ENCODE results near the gene ELMOD3.
A peak's percentile ranks its signal among the peaks of the same experiment; 100 is the strongest.
"Not testable (repeated sequence)": the region's sequence is repeated elsewhere in the genome, so short reads cannot be mapped to it uniquely, and the experiment has no call there.

ELMOD3 gene

DNA sequence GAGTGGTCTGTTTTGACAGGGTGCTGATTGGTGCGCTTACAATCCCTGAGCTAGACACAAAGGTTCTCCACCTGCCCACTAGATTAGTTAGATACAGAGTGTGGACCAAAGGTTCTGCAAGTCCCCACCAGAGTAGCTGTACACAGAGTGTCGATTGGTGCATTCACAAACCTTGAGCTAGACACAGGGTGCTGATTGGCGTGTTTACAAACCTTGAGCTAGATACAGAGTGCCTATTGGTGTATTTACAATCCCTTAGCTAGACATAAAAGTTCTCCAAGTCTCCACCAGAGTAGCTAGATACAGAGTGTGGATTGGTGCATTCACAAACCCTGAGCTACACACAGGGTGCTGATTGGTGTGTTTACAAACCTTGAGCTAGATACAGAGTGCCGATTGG is 20.7 kb upstream of the ELMOD3 start:
- H3K9me3 ChIP-seq (replicated peaks; ENCODE audit: low read length); H3K9ac ChIP-seq (ENCODE audit: low read depth, low read length); H3K4me3 ChIP-seq (ENCODE audit: low read length); H3K4me2 ChIP-seq (ENCODE audit: low read length); H3K4me1 ChIP-seq (ENCODE audit: control insufficient read depth, insufficient read depth, low read length); H3K36me3 ChIP-seq (ENCODE audit: insufficient read depth, low read length): not testable (repeated sequence)
- peaks cover 15% of the 10 kb centered on the region for H3K27me3 ChIP-seq (ENCODE audit: control insufficient read depth, insufficient read depth, low read length)

DNA sequence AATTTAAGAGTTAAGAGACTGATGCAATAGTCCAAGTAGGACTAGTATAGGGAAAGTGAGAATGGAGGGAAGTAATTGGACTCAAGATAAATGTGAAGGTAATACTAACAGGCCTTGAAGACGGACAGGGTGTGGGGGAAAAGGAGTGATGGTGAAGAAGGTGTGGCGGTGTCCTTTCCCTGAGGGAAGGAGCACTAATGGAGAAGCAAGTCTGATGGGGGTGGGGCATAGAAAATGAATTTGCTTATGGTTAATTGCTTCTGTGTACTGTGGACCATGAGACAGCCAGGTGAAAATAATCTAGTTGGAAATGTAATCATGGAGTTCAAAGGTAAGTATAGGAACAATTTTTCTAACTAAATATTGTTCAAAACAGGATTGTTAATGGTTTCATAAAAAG is 19.6 kb upstream of the ELMOD3 start:
- Histone ChIP-seq H3K4me3 (ENCODE audit: low read length) (no peak overlapping the region), H3K4me2 (ENCODE audit: low read length) (no peak overlapping the region), H3K27me3 (ENCODE audit: control insufficient read depth, insufficient read depth, low read length) (peaks cover 15% of the 10 kb centered on the region), H3K36me3 (ENCODE audit: insufficient read depth, low read length) (no peaks in the 10 kb centered on the region), H3K4me1 (ENCODE audit: control insufficient read depth, insufficient read depth, low read length) (no peaks in the 10 kb centered on the region), H3K9me3 (replicated peaks; ENCODE audit: low read length) (no peaks in the 10 kb centered on the region), H3K9ac (ENCODE audit: low read depth, low read length) (no peak overlapping the region)

DNA sequence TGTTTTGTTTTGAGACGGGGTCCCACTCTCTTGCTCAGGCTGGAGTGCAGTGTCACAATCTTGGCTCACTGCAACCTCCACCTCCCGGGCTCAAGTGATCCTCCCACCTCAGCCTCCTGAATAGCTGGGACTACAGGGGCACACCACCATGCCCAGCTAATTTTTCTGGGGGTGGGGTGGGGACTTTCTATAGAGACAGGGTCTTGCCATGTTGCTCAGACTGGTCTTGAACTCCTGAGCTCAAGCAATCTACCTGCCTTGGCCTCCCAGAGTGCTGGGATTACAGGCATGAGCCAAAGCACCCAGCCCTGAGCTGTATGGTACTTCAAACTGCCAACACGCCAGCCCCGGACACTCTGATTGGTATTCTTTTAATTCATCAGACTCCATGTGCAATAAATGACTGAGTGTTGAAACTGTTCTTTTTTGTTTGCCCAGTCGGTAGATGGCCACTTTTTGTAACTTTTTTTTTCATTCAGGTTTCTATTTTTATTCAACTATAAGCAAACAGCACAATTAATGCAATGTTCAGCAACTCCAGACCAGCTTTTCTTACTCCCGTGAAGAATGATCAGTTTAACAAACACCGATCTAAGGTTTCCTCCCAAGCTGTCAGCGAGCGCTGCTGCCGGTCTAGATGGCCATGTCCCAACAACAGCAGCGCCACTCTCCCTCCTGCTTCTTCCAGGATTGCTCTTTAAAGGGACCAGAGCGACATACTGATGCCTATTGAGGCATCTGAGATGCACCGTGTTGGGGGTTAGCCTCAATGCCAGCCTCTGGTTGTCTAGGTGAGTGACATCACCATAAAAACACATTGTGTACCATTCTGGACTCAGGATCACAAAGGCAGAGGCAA is 14.3 kb upstream of the ELMOD3 start:
- Histone ChIP-seq H3K36me3 (ENCODE audit: insufficient read depth, low read length) (peaks cover 16% of the 10 kb centered on the region), H3K9me3 (replicated peaks; ENCODE audit: low read length) (no peaks in the 10 kb centered on the region), H3K4me1 (ENCODE audit: control insufficient read depth, insufficient read depth, low read length) (no peaks in the 10 kb centered on the region), H3K4me3 (ENCODE audit: low read length) (peak overlapping the region; percentile 26), H3K27me3 (ENCODE audit: control insufficient read depth, insufficient read depth, low read length) (peaks cover 15% of the 10 kb centered on the region), H3K9ac (ENCODE audit: low read depth, low read length) (no peak overlapping the region), H3K4me2 (ENCODE audit: low read length) (peak overlapping the region; percentile 68)

DNA sequence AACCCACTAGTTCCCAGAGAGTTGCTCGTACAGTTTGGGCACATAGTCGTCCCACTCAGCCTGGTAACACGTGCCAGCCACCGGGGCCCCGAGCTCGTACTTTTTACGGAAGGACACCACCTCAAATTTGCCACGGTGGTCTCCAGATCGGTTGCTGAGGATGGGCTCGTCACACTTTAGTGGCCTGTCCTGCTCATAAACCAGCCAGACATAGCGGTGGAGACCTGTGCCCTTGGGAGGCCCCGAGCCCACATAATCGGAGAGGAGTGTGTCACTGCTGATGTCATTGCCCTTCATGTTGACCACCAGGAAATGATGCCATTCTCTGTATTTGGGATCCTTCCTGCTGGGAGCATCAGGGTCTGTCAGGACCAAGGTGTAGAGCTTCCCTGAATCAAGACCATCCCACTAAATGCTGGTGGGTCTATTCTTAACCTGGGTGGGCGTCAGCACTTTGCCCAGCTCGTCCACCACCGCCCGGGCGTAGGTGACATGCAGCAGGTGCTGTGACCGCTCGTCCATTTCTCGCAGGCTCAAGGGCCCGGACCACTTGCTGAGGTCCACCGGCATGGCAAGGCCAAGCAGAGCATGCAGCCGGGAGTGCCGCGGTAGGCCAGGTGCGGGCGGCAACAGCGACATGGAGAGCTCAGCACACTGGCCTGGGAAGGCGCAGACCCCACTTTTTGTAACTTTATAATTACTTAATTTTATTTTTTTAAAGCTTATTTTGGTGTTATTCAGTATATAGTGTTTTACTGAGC is 13.1 kb upstream of the ELMOD3 start:
- Histone ChIP-seq H3K27me3 (ENCODE audit: control insufficient read depth, insufficient read depth, low read length) (peaks cover 15% of the 10 kb centered on the region), H3K36me3 (ENCODE audit: insufficient read depth, low read length) (peaks cover 28% of the 10 kb centered on the region), H3K9me3 (replicated peaks; ENCODE audit: low read length) (no peaks in the 10 kb centered on the region), H3K4me2 (ENCODE audit: low read length) (no peak overlapping the region), H3K4me3 (ENCODE audit: low read length) (no peak overlapping the region), H3K4me1 (ENCODE audit: control insufficient read depth, insufficient read depth, low read length) (no peaks in the 10 kb centered on the region), H3K9ac (ENCODE audit: low read depth, low read length) (no peak overlapping the region)

DNA sequence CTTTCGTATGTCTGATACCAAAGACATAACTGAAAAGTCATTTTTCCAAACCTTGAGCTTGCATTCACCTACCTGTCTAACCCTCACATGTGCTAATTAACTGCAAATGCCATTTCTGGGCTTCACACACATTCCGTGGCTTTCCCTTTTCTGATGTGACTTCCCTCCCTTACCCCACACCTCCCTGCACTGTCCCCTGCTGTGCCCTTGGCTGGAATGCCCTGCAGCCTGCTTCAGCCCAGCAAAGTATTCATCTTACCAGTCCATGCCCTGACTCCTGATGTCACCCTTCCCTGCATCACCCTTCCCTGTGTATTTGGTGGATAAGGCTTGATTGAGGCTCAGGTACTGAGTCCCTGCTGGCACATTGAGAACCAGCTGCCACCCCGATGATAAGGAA is 12.4 kb upstream of the ELMOD3 start:
- Histone ChIP-seq H3K4me2 (ENCODE audit: low read length) (no peak overlapping the region), H3K36me3 (ENCODE audit: insufficient read depth, low read length) (peaks cover 33% of the 10 kb centered on the region), H3K27me3 (ENCODE audit: control insufficient read depth, insufficient read depth, low read length) (peaks cover 15% of the 10 kb centered on the region), H3K4me3 (ENCODE audit: low read length) (no peak overlapping the region), H3K4me1 (ENCODE audit: control insufficient read depth, insufficient read depth, low read length) (no peaks in the 10 kb centered on the region), H3K9ac (ENCODE audit: low read depth, low read length) (no peak overlapping the region), H3K9me3 (replicated peaks; ENCODE audit: low read length) (no peaks in the 10 kb centered on the region)

DNA sequence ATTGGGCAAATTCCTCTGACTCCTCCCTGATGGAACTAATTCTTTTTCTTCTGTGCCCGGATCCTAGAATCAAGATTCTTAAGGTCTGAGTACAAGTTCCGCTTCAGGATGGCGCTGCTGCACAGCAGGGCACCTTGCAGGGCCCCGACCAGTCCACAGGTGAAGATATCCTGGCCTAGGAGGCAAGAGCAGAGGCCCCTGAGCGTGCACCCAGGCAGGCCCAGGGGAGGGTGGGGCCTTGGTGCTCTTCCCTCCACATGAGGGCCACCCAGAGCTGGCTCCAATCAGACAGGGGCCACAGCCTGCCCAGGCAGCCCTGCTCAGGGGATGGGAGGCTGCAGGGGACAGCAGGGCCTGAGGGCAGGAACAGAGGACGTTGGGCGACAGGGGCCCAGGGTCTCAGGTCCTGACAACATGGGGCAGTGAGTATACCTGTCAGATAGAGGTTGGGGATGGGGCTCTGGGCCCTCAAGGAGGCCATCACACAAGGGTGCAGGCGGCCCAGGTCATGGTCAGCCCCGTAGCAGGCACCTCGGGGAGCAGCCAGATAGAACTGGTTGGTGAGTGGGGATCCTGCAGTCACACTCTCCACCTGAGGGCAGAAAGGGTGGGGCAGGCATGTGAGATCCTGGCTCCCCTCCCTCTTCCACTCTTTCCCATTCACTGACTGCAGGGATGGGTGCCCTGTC is 11.2 kb upstream of the ELMOD3 start:
- not testable (repeated sequence) for H3K4me2 ChIP-seq (ENCODE audit: low read length); H3K27me3 ChIP-seq (ENCODE audit: control insufficient read depth, insufficient read depth, low read length); H3K4me1 ChIP-seq (ENCODE audit: control insufficient read depth, insufficient read depth, low read length); H3K9ac ChIP-seq (ENCODE audit: low read depth, low read length); H3K9me3 ChIP-seq (replicated peaks; ENCODE audit: low read length); H3K4me3 ChIP-seq (ENCODE audit: low read length)
- peaks cover 33% of the 10 kb centered on the region for H3K36me3 ChIP-seq (ENCODE audit: insufficient read depth, low read length)

DNA sequence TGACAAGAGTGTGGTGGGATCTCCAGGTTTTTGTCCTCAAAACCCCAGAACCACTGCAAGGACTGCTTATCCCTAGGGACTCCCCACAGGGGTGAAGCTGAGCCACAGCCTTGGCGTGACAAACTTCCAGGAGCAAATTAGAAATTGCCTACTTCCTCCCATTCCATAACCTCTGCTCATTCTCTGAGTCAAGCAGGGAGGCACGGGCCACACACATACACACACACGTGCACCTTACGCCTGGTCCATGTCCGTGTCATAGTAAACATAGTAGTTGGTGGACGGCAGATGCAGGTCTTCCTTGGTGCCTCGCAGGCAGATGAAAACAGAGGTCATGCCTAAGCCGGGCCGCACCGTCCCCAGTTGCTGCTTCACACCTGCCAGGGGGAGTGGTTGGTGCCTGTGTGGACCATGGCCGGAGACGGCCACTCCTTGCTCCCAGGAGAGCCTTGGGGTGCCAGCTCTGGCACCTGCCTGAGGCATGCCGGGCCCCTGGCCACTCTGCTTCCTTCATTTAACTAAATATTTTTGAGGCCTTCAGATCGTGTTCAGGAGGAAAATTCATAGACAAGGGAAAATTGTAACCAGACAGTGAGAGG is 10.1 kb upstream of the ELMOD3 start:
- H3K9me3 ChIP-seq (replicated peaks; ENCODE audit: low read length), result no peaks in the 10 kb centered on the region
- H3K4me3 ChIP-seq (ENCODE audit: low read length), result no peak overlapping the region
- H3K4me1 ChIP-seq (ENCODE audit: control insufficient read depth, insufficient read depth, low read length), result no peaks in the 10 kb centered on the region
- no peak overlapping the region for H3K9ac ChIP-seq (ENCODE audit: low read depth, low read length)
- H3K4me2 ChIP-seq (ENCODE audit: low read length), result no peak overlapping the region
- no peaks in the 10 kb centered on the region for H3K27me3 ChIP-seq (ENCODE audit: control insufficient read depth, insufficient read depth, low read length)
- peaks cover 39% of the 10 kb centered on the region for H3K36me3 ChIP-seq (ENCODE audit: insufficient read depth, low read length)

DNA sequence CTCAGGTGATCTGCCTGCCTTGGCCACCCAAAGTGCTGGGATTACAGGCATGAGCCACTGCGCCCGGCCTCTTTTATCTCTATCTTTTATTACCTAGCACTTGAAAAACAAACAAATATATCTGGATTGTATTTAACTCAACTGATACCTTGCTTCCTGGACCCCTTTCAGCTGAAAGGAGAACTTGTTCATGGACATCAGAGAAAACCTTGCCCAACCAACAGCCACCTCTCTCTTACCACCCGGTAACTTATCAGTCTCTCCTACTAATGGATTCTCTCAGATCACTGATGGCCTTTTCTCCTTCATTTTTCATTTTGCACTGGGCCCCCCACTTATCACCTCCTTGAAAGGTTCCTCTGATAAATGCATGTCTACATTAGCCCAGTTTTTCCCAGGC is 7.0 kb upstream of the ELMOD3 start:
- no peak overlapping the region for H3K4me3 ChIP-seq (ENCODE audit: low read length)
- no peaks in the 10 kb centered on the region for H3K27me3 ChIP-seq (ENCODE audit: control insufficient read depth, insufficient read depth, low read length)
- no peaks in the 10 kb centered on the region for H3K9me3 ChIP-seq (replicated peaks; ENCODE audit: low read length)
- peaks cover 62% of the 10 kb centered on the region for H3K36me3 ChIP-seq (ENCODE audit: insufficient read depth, low read length)
- no peaks in the 10 kb centered on the region for H3K4me1 ChIP-seq (ENCODE audit: control insufficient read depth, insufficient read depth, low read length)
- no peak overlapping the region for H3K4me2 ChIP-seq (ENCODE audit: low read length)
- no peak overlapping the region for H3K9ac ChIP-seq (ENCODE audit: low read depth, low read length)

DNA sequence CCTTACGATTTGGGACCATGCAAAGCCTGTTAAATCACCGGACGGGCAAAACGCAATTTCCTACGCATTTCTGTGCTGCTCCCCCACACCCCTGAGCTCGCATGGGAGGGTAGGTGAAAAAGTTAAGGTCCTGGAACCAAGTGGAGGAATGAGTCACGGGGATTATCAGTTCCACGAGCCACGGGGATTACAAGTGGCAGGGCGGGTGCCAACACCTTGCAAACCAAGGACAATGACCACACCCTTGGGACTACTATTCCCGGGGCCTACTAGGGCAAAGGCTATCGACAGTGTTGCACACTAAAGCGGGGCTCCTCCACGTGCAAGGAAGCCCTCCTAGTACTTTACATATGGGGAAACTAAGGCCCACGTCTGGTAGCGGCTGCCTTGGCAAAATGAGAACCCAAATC is 688 bp upstream of the ELMOD3 start:
- Histone ChIP-seq H3K4me3 (ENCODE audit: low read length) (peak overlapping the region; percentile 89), H3K9ac (ENCODE audit: low read depth, low read length) (peak overlapping the region; percentile 93), H3K36me3 (ENCODE audit: insufficient read depth, low read length) (peaks cover 32% of the 10 kb centered on the region), H3K27me3 (ENCODE audit: control insufficient read depth, insufficient read depth, low read length) (no peaks in the 10 kb centered on the region), H3K4me2 (ENCODE audit: low read length) (peak overlapping the region; percentile 91), H3K4me1 (ENCODE audit: control insufficient read depth, insufficient read depth, low read length) (peaks cover 18% of the 10 kb centered on the region), H3K9me3 (replicated peaks; ENCODE audit: low read length) (no peaks in the 10 kb centered on the region)

DNA sequence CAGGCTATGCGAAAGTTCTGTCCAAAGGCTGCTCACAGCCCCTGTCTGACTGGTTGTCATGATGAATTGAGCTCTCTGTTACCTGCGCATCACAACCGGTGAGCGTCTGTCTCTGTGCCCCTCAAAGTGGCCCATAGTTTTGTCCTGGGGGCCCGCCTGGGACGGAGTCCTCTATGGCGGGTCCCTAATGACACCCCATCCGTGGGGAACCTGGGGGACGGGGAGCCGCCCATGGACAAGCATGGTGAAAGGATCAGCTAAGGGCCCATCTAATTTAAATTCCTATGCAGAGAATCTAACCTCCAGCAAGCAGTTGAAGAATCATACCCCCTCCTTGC is 473 bp downstream of the ELMOD3 start:
- Histone ChIP-seq H3K4me1 (ENCODE audit: control insufficient read depth, insufficient read depth, low read length) (peaks cover 18% of the 10 kb centered on the region), H3K27me3 (ENCODE audit: control insufficient read depth, insufficient read depth, low read length) (no peaks in the 10 kb centered on the region), H3K4me2 (ENCODE audit: low read length) (peak overlapping the region; percentile 91), H3K9ac (ENCODE audit: low read depth, low read length) (peak overlapping the region; percentile 93), H3K9me3 (replicated peaks; ENCODE audit: low read length) (no peaks in the 10 kb centered on the region), H3K36me3 (ENCODE audit: insufficient read depth, low read length) (peaks cover 24% of the 10 kb centered on the region), H3K4me3 (ENCODE audit: low read length) (peak overlapping the region; percentile 89)

DNA sequence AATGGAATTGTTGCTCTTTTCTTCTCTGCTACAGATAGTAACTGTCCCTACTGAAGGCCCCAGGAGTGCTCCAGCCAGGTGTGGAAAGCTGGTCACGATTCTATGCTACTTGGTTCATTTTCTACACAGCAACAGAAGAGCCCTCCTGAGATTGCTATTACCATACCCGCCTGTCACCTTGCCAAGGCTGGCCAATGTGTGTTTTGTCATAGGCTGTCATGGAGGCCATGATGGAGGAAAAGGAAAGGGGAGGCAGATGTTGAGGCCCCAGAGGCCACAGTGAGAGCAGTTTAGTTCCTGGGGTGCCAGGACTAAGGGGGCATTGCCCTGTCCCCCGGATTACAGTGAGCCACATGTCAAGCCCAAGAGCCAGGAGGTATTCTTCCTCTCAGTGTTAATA is 952 bp downstream of the ELMOD3 start:
- peaks cover 18% of the 10 kb centered on the region for H3K4me1 ChIP-seq (ENCODE audit: control insufficient read depth, insufficient read depth, low read length)
- no peaks in the 10 kb centered on the region for H3K9me3 ChIP-seq (replicated peaks; ENCODE audit: low read length)
- peaks cover 19% of the 10 kb centered on the region for H3K36me3 ChIP-seq (ENCODE audit: insufficient read depth, low read length)
- H3K4me3 ChIP-seq (ENCODE audit: low read length), result peak overlapping the region; percentile 89
- H3K9ac ChIP-seq (ENCODE audit: low read depth, low read length), result peak overlapping the region; percentile 93
- peak overlapping the region; percentile 91 for H3K4me2 ChIP-seq (ENCODE audit: low read length)
- no peaks in the 10 kb centered on the region for H3K27me3 ChIP-seq (ENCODE audit: control insufficient read depth, insufficient read depth, low read length)

Measured in skeletal muscle satellite cell (primary cell).